Stimulated activated CD4-positive, alpha-beta T cell treated with anti-CD3 and anti-CD28 coated beads, Interleukin-12 subunit alpha, Interleukin-12 subunit beta, amount 100 ng/mL, for 48 hours (primary cell): ENCODE measurements around the gene RMI2.

ENCODE experiments used
- DNase-seq, 3 donors: peaks; one replicate each; pipeline ENCODE4 v3.0.0-alpha.2; 2020; ENCODE audit warnings: low read depth in 2 of 3, low spot score in 1 of 3

The RMI2 gene

GRCh38 chr16:11380836-11381235 lies 35.6 kb downstream of the RMI2 start:
- no peak for DNase-seq

GRCh38 chr16:11383481-11384183 lies 38.4 kb downstream of the RMI2 start:
- DNase-seq: no peak

GRCh38 chr16:11384184-11384955 lies 39.1 kb downstream of the RMI2 start:
- DNase-seq: no peak

GRCh38 chr16:11384956-11385586 lies 39.8 kb downstream of the RMI2 start:
- no peak for DNase-seq

- DNase-seq: no peak
These were observed 40.9 kb downstream of the RMI2 start for GRCh38 chr16:11386054-11386680.

- DNase-seq: no peak
These were observed 41.7 kb downstream of the RMI2 start for GRCh38 chr16:11386791-11387546.

- no peak for DNase-seq
These were observed 43.8 kb downstream of the RMI2 start for GRCh38 chr16:11389083-11389482.

GRCh38 chr16:11389631-11390565 lies 44.6 kb downstream of the RMI2 start:
- no peak for DNase-seq

GRCh38 chr16:11390573-11391495 lies 45.6 kb downstream of the RMI2 start:
- DNase-seq: no peak

GRCh38 chr16:11391576-11391975 lies 46.3 kb downstream of the RMI2 start:
- DNase-seq: no peak

- DNase-seq: no peak
These were observed 46.9 kb downstream of the RMI2 start for GRCh38 chr16:11392041-11392581.

GRCh38 chr16:11393366-11393765 lies 48.1 kb downstream of the RMI2 start:
- no peak for DNase-seq

GRCh38 chr16:11393861-11394592 lies 48.8 kb downstream of the RMI2 start:
- no peak for DNase-seq

GRCh38 chr16:11394593-11394960 lies 49.3 kb downstream of the RMI2 start:
- DNase-seq: no peak

- DNase-seq: no peak
These were observed 50.0 kb downstream of the RMI2 start for GRCh38 chr16:11395008-11395948.

- DNase-seq: no peak
These were observed 50.6 kb downstream of the RMI2 start for GRCh38 chr16:11395949-11396240.
